NT2/D1 (cell line): ENCODE results near the gene KRT27.

Experiments
- SUZ12 ChIP-seq: IDR thresholded peaks from 2 replicates; pipeline ENCODE4 v1.6.1; 2011; ENCODE audit not compliant: insufficient read length, insufficient read depth; ENCODE audit errors: extremely low read depth
- YY1 ChIP-seq: IDR thresholded peaks from 2 replicates; pipeline ENCODE4 v1.6.1; 2011; ENCODE audit not compliant: insufficient read length, insufficient read depth
- ZNF274 ChIP-seq: IDR thresholded peaks from 2 replicates; pipeline ENCODE4 v1.6.1; 2011; ENCODE audit warnings: mild to moderate bottlenecking, low read depth, low read length

DNA sequence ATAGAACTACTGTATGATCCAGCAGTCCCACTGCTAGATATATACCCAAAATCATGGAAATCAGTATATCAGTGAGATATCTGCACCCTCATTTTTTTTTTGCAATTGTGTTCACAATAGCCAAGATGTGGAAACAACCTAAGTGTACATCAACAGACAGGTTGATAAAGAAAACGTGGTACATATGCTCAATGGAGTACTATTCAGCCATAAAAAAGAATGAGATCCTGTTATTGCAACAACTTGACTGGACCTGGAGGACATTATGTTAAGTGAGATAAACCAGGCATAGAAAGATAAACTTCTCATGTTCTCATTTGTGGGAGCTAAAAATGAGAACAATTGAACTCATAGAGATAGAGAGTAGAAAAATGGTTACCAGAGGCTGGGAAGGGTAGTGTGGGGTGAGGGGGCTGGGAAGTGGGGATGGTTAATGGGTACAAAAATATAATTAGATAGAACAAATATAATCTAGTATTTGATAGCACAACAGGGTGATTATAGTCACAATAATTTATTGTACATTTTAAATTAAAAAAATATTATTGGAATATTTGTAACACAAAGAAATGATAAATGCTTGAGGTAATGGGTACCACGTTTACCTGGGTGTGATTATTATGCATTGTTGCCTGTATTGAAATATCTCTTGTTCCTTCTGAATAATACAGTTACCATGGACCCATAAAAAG lies 47.9 kb upstream of the KRT27 start:
- TF ChIP-seq ZNF274 (no peak), YY1 (no peak), SUZ12 (no peak)
